Neuronal stem cell (in vitro differentiated cells): ENCODE data around the gene TBC1D22A.

Experiments
- DNase-seq: peaks from one replicate; pipeline ENCODE4 v3.0.0-alpha.2; 2013; ENCODE audit warnings: low spot score
- H2AFZ ChIP-seq: one replicate; pipeline ENCODE4 v1.6.1; 2013; ENCODE audit warnings: mild to moderate bottlenecking, low read length, inconsistent platforms
- H2AK5ac ChIP-seq: 2 replicates; pipeline ENCODE4 v1.6.1; 2013; ENCODE audit warnings: low read depth, mild to moderate bottlenecking, inconsistent platforms, low read length, moderate library complexity, mixed read lengths
- H2BK120ac ChIP-seq: 2 replicates; pipeline ENCODE4 v1.6.1; 2013; ENCODE audit warnings: low read depth, mild to moderate bottlenecking, inconsistent platforms, low read length, moderate library complexity, mixed read lengths
- H2BK12ac ChIP-seq: one replicate; pipeline ENCODE4 v1.6.1; 2013; ENCODE audit warnings: low read length, inconsistent platforms
- H2BK15ac ChIP-seq: 2 replicates; pipeline ENCODE4 v1.6.1; 2013; ENCODE audit warnings: mild to moderate bottlenecking, low read length, inconsistent platforms, mixed read lengths
- H2BK5ac ChIP-seq: one replicate; pipeline ENCODE4 v1.6.1; 2013; ENCODE audit warnings: inconsistent platforms, mild to moderate bottlenecking, low read length, moderate library complexity
- H3K14ac ChIP-seq: one replicate; pipeline ENCODE4 v1.6.1; 2013; ENCODE audit warnings: low read length, inconsistent platforms
- H3K18ac ChIP-seq: 2 replicates; pipeline ENCODE4 v1.6.1; 2013; ENCODE audit warnings: low read length, inconsistent platforms
- H3K23ac ChIP-seq: 2 replicates; pipeline ENCODE4 v1.6.1; 2013; ENCODE audit warnings: low read depth, mild to moderate bottlenecking, mixed read lengths, low read length, inconsistent platforms; ENCODE audit not compliant: poor library complexity
- H3K27ac ChIP-seq: replicated peaks from 3 replicates; pipeline ENCODE4 v1.5.1; 2013; ENCODE audit warnings: low read length, inconsistent platforms
- H3K27me3 ChIP-seq, 3 experiments: 2 replicates each; pipeline ENCODE4 v1.6.1; 2013; ENCODE audit warnings: low read length in 3 of 3, mild to moderate bottlenecking in 2 of 3, inconsistent platforms in 1 of 3, low read depth in 1 of 3, mixed read lengths in 1 of 3, moderate library complexity in 1 of 3; ENCODE audit not compliant: control insufficient read depth in 3 of 3, insufficient read depth in 3 of 3
- H3K36me3 ChIP-seq, 2 donors: replicated peaks in 1 of 2; 2 replicates each; pipeline ENCODE4 v1.6.1; 2013; ENCODE audit warnings: low read length in 2 of 2; ENCODE audit not compliant: control insufficient read depth in 2 of 2, insufficient read depth in 2 of 2
- H3K4ac ChIP-seq: 2 replicates; pipeline ENCODE4 v1.6.1; 2013; ENCODE audit warnings: inconsistent platforms, mild to moderate bottlenecking, low read length, moderate library complexity
- H3K4me1 ChIP-seq, 2 donors: 1 replicate in 1 of 2; 2 replicates in 1 of 2; pipeline ENCODE4 v1.6.1; 2013; ENCODE audit warnings: low read length in 2 of 2, low read depth in 1 of 2; ENCODE audit not compliant: control insufficient read depth in 2 of 2, insufficient read depth in 1 of 2
- H3K4me2 ChIP-seq: one replicate; pipeline ENCODE4 v1.6.1; 2013; ENCODE audit warnings: mild to moderate bottlenecking, low read length, inconsistent platforms; ENCODE audit not compliant: insufficient read depth, poor library complexity, severe bottlenecking
- H3K4me3 ChIP-seq, 2 donors: 2 replicates each; pipeline ENCODE4 v1.5.1; 2013; ENCODE audit warnings: low read length in 2 of 2, mild to moderate bottlenecking in 2 of 2, inconsistent platforms in 1 of 2, moderate library complexity in 1 of 2
- H3K79me1 ChIP-seq: one replicate; pipeline ENCODE4 v1.6.1; 2013; ENCODE audit warnings: low read depth, mild to moderate bottlenecking, inconsistent platforms, low read length, moderate library complexity
- H3K9ac ChIP-seq: one replicate; pipeline ENCODE4 v1.6.1; 2013; ENCODE audit warnings: mild to moderate bottlenecking, low read depth, low read length, inconsistent platforms; ENCODE audit not compliant: poor library complexity
- H3K9me3 ChIP-seq, 2 donors: replicated peaks in 1 of 2; 2 replicates each; pipeline versions ENCODE3 to v1.6.1; 2013; ENCODE audit warnings: low read length in 2 of 2, mild to moderate bottlenecking in 2 of 2, inconsistent platforms in 1 of 2, low read depth in 1 of 2, mixed read lengths in 1 of 2, moderate library complexity in 1 of 2; ENCODE audit not compliant: control insufficient read depth in 2 of 2, insufficient read depth in 1 of 2
- H4K8ac ChIP-seq: one replicate; pipeline ENCODE4 v1.6.1; 2013; ENCODE audit warnings: low read depth, mild to moderate bottlenecking, inconsistent platforms, low read length, moderate library complexity
- H4K91ac ChIP-seq: one replicate; pipeline ENCODE4 v1.6.1; 2013; ENCODE audit warnings: low read length, low read depth, mild to moderate bottlenecking, inconsistent platforms; ENCODE audit not compliant: poor library complexity
- WGBS, 2 donors: extraction: QIAGEN DNeasy Blood & Tissue Kit; methylation state at CpG; one replicate each; pipeline ENCODE4 v1.1.7; 2013; ENCODE audit warnings: missing lambda C conversion rate in 2 of 2, mixed read lengths in 1 of 2; ENCODE audit not compliant: insufficient read length in 2 of 2, insufficient replicate concordance in 1 of 2; ENCODE audit errors: extremely low coverage in 2 of 2; 5-methylcytosine and 5-hydroxymethylcytosine counted together

Gene TBC1D22A

DNA sequence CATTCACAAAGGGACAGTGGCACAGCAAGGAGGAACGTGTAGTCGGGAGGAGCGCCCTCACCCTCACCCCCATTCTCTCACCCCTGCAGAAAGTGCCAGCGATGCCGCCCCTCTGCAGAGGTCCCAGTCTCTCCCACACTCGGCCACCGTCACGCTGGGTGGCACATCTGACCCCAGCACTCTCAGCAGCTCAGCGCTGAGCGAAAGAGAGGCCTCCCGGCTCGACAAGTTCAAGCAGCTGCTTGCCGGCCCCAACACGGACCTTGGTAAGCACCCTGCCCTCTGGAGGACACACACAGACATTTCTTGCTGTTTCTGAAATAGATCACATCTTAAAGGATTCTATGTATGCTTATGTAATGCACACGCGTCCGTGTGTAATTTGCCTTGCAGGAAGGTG, 34.9 kb downstream of the TBC1D22A start:
- no peak overlapping the region for H3K18ac ChIP-seq
- H3K23ac ChIP-seq = no peak overlapping the region
- DNase-seq = no peak
- H3K9me3 ChIP-seq = peaks cover 0 to 2% of the 10 kb centered on the region in 2 donors
- no peak overlapping the region for H2BK15ac ChIP-seq
- no peak overlapping the region for H3K4me3 ChIP-seq
- H3K4me2 ChIP-seq = no peak overlapping the region
- no peak overlapping the region for H2BK120ac ChIP-seq
- no peak overlapping the region for H2BK5ac ChIP-seq
- H3K9ac ChIP-seq = no peak overlapping the region
- H3K79me1 ChIP-seq = peaks cover 14% of the 10 kb centered on the region
- no peak overlapping the region for H4K8ac ChIP-seq
- H2BK12ac ChIP-seq = no peak overlapping the region
- H3K4ac ChIP-seq = no peak overlapping the region
- H3K14ac ChIP-seq = no peak overlapping the region
- no peak overlapping the region for H4K91ac ChIP-seq
- WGBS, 2 donors = no CpG with 5 or more reads among the region's 17 CpGs
- peaks cover 17 to 57% of the 10 kb centered on the region in 2 donors for H3K36me3 ChIP-seq
- peaks cover 0 to 2% (median 0%) of the 10 kb centered on the region in 3 experiments for H3K27me3 ChIP-seq
- H3K4me1 ChIP-seq = peaks cover 0 to 4% of the 10 kb centered on the region in 2 donors
- H3K27ac ChIP-seq = no peak overlapping the region
- H2AK5ac ChIP-seq = no peak overlapping the region
- no peak overlapping the region for H2AFZ ChIP-seq

DNA sequence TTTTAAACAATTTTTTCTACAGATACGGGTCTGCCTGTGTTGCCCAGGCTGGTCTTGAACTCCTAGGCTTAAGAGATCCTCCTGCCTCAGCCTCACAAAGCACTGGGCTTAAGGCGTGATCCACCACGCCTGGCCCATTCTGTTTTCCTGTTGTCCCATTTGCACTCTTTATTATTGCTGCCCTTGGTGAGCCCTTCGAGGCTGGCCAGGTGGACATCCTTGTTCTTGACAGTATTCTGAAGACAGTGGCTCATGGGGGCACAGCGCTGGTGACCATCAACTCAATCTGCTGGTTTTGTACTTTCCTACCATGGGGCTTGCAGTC, 35.6 kb downstream of the TBC1D22A start:
- Histone ChIP-seq H2BK5ac (no peak overlapping the region), H3K4ac (no peak overlapping the region), H3K36me3 (peaks cover 15 to 53% of the 10 kb centered on the region in 2 donors), H3K27ac (no peak overlapping the region), H3K9ac (no peak overlapping the region), H4K8ac (peak overlapping the region; percentile 88), H2BK15ac (peak overlapping the region; percentile 9), H2BK120ac (no peak overlapping the region), H3K14ac (no peak overlapping the region), H3K18ac (no peak overlapping the region), H2AFZ (no peak overlapping the region), H3K4me3 (no peak overlapping the region), H2BK12ac (no peak overlapping the region), H3K79me1 (peaks cover 9% of the 10 kb centered on the region), H3K27me3 (peaks cover 0 to 2% (median 0%) of the 10 kb centered on the region in 3 experiments), H3K9me3 (peaks cover 0 to 2% of the 10 kb centered on the region in 2 donors), H3K23ac (no peak overlapping the region), H4K91ac (no peak overlapping the region), H3K4me2 (no peak overlapping the region), H2AK5ac (peak overlapping the region; percentile 31), H3K4me1 (peaks cover 0 to 4% of the 10 kb centered on the region in 2 donors)
- no peak for DNase-seq
- no CpG with 5 or more reads among the region's 5 CpGs for WGBS, 2 donors

DNA sequence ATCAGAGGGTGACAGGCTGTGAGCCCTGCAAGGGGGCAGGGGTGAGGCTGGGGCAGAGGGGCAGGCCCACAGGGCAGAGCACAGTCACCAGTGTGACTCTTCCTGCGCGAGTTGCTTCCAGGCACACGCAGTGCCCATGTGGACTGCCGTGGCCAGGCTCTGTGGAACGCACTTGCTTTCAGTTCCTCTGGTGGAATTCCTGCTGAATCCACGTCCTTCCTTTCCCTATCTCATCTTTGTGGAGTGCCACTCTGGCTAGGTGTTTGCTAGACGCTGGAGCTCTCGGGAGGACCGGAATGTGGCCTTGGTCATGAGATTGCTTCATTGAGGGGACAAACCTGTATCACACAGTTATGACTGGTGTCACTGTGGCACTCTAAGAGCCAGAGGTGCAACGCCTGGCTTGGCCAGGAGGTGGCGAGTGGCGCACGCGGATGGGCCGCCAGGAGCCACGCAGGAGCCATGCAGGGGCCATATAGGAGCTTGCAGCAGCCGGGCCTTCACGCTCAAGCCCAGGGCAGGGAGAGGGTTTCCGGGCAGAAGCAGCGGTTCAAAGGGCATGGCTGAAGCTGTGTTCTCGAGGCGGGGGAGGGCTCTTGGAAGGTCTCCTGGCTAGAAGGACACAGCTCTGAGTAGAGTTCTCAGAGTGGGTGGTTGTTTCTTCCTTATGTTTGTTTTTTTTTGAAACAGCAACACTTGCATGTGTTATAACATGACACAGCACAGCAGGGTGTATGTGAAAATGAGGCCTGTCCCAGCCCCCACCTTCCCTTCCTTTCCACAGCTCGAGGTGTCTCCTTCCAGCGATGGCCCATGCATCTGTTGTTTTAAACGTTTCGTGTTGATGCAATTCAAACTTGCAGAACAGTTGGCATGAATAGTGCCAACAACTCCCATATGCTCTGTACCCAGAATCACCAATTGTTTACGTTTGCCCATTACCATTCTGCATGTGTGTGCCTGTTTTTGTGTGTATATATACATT, 36.2 kb downstream of the TBC1D22A start:
- peak; percentile 55 for DNase-seq
- H3K9ac ChIP-seq = no peak overlapping the region
- H2BK5ac ChIP-seq = no peak overlapping the region
- peak overlapping the region; percentile 16 for H3K23ac ChIP-seq
- no peak overlapping the region for H3K4me3 ChIP-seq
- H3K4ac ChIP-seq = no peak overlapping the region
- peaks cover 0 to 2% of the 10 kb centered on the region in 2 donors for H3K9me3 ChIP-seq
- H4K8ac ChIP-seq = peak overlapping the region; percentile 88
- peaks cover 0 to 2% (median 0%) of the 10 kb centered on the region in 3 experiments for H3K27me3 ChIP-seq
- H4K91ac ChIP-seq = no peak overlapping the region
- no peak overlapping the region for H2BK12ac ChIP-seq
- peaks cover 3 to 4% of the 10 kb centered on the region in 2 donors for H3K4me1 ChIP-seq
- H3K4me2 ChIP-seq = no peak overlapping the region
- peaks cover 8% of the 10 kb centered on the region for H3K79me1 ChIP-seq
- peak overlapping the region; percentile 9 for H2BK15ac ChIP-seq
- no peak overlapping the region for H3K27ac ChIP-seq
- no CpG with 5 or more reads among the region's 27 CpGs for WGBS, 2 donors
- H2AFZ ChIP-seq = peak overlapping the region; percentile 64
- no peak overlapping the region for H3K18ac ChIP-seq
- H3K36me3 ChIP-seq = peaks cover 12 to 51% of the 10 kb centered on the region in 2 donors
- H2AK5ac ChIP-seq = peak overlapping the region; percentile 31
- H3K14ac ChIP-seq = no peak overlapping the region
- no peak overlapping the region for H2BK120ac ChIP-seq

DNA sequence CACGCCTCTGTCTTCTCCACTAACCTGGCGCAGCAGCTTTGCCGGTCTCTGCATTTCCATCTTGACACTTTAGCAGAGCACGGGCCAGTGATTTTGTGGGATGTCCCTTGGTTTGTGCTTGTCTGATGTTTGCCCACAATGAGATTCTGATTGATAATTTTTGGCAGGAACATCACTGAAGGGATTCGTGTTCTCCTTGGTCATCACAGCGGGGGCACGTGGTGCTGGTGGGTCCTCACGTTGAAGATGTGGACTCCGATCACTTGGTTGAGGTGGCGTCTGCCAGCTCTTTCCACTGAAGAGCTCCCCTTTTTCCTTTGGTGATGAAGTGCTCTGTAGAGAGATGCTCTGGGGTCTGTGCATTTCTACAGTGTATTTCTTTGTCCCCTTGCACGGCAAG, 37.2 kb downstream of the TBC1D22A start:
- H3K36me3 ChIP-seq = peaks cover 10 to 44% of the 10 kb centered on the region in 2 donors
- no peak overlapping the region for H3K23ac ChIP-seq
- no peak overlapping the region for H2BK15ac ChIP-seq
- no peak overlapping the region for H3K4me2 ChIP-seq
- H4K8ac ChIP-seq = no peak overlapping the region
- H3K27me3 ChIP-seq = peaks cover 0 to 2% (median 0%) of the 10 kb centered on the region in 3 experiments
- H3K27ac ChIP-seq = no peak overlapping the region
- H2AK5ac ChIP-seq = no peak overlapping the region
- no CpG with 5 or more reads among the region's 11 CpGs for WGBS, 2 donors
- no peak overlapping the region for H2BK12ac ChIP-seq
- H2BK5ac ChIP-seq = no peak overlapping the region
- H3K18ac ChIP-seq = no peak overlapping the region
- H3K4me3 ChIP-seq = no peak overlapping the region
- H4K91ac ChIP-seq = no peak overlapping the region
- no peak overlapping the region for H2BK120ac ChIP-seq
- no peak overlapping the region for H3K9ac ChIP-seq
- peaks cover 0 to 2% of the 10 kb centered on the region in 2 donors for H3K9me3 ChIP-seq
- DNase-seq = no peak
- H3K4ac ChIP-seq = no peak overlapping the region
- H3K14ac ChIP-seq = no peak overlapping the region
- H3K4me1 ChIP-seq = peaks cover 3 to 4% of the 10 kb centered on the region in 2 donors
- peaks cover 8% of the 10 kb centered on the region for H3K79me1 ChIP-seq
- no peak overlapping the region for H2AFZ ChIP-seq
